B cell (primary cell): Measurements from ENCODE around the gene CRHR2. TPM values are rescaled to one million over a fixed set of nuclear protein-coding genes. Genes with fewer than 3 reads are reported as not detected.

Experiments
- ATAC-seq: fragments of 200-7000 bp; cut with Tn5 transposase; one replicate; pipeline ENCODE4 v1.10.0; 2021; ENCODE audit warnings: low read depth, mild to moderate bottlenecking, moderate number of reproducible peaks, moderate library complexity
- CTCF ChIA-PET: fragments of 350-600 bp; sonication (Branson Sonifier 250); formaldehyde crosslinking; loops from one replicate; lab custom pipeline; 2021; ENCODE audit warnings: antibody characterized with exemption, inconsistent platforms; lab: Charles Lee
- POLR2A ChIA-PET: fragments of 350-600 bp; sonication (Branson Sonifier 250); formaldehyde crosslinking; loops from one replicate; lab custom pipeline; 2021; ENCODE audit warnings: antibody characterized with exemption; lab: Charles Lee
- DNase-seq: peaks from one replicate; pipeline ENCODE4 v3.0.0; 2013
- H2AFZ ChIP-seq: 2 replicates; pipeline ENCODE4 v1.6.1; 2012; ENCODE audit warnings: mild to moderate bottlenecking, low read depth, low read length; ENCODE audit not compliant: insufficient read depth, poor library complexity, severe bottlenecking
- H3K27ac ChIP-seq, 2 donors: 1 replicate in 1 of 2; 2 replicates in 1 of 2; pipeline ENCODE4 v1.5.1; 2012 to 2013; ENCODE audit warnings: low read length in 2 of 2, mild to moderate bottlenecking in 2 of 2, moderate library complexity in 1 of 2
- H3K27me3 ChIP-seq, 4 experiments: fragments of 200-600 bp in 1 of 4; sonication (generic) in 1 of 4; replicated peaks in 1 of 4; 1 replicate in 2 of 4; 2 replicates in 2 of 4; pipeline versions ENCODE4 v1.6.1 to v1.7.0; 2013 to 2016; ENCODE audit warnings: low read length in 3 of 4, mild to moderate bottlenecking in 2 of 4, mixed read lengths in 1 of 4, moderate library complexity in 1 of 4; ENCODE audit not compliant: insufficient read depth in 4 of 4, control insufficient read depth in 3 of 4; ENCODE audit errors: control extremely low read depth in 1 of 4
- H3K36me3 ChIP-seq, 2 experiments: replicated peaks in 1 of 2; 1 replicate in 1 of 2; 2 replicates in 1 of 2; pipeline versions ENCODE4 v1.6.1 to v1.7.1; 2013; ENCODE audit warnings: low read length in 1 of 2; ENCODE audit not compliant: insufficient read depth in 2 of 2, control insufficient read depth in 1 of 2; ENCODE audit errors: control extremely low read depth in 1 of 2, extremely low read depth in 1 of 2
- H3K4me1 ChIP-seq, 2 donors: fragments of 200-600 bp in 1 of 2; sonication (generic) in 1 of 2; 1 replicate in 1 of 2; 2 replicates in 1 of 2; pipeline versions ENCODE4 v1.5.1 to v1.6.1; 2013 to 2017; ENCODE audit warnings: low read length in 2 of 2; ENCODE audit not compliant: control insufficient read depth in 2 of 2, insufficient read depth in 2 of 2
- H3K4me2 ChIP-seq: replicated peaks from 2 replicates; pipeline ENCODE3; 2012; ENCODE audit warnings: mild to moderate bottlenecking, low read depth, low read length; ENCODE audit not compliant: poor library complexity, severe bottlenecking
- H3K4me3 ChIP-seq, 5 experiments: fragments of 200-600 bp in 1 of 5; sonication (generic) in 1 of 5; 1 replicate in 3 of 5; 2 replicates in 2 of 5; pipeline versions ENCODE4 v1.5.1 to v1.7.0; 2011 to 2016; ENCODE audit warnings: low read length in 4 of 5, mild to moderate bottlenecking in 4 of 5, low read depth in 2 of 5, control low read depth in 1 of 5, moderate library complexity in 1 of 5; ENCODE audit not compliant: insufficient read depth in 1 of 5; ENCODE audit errors: control extremely low read depth in 1 of 5, extremely low read depth in 1 of 5
- H3K79me2 ChIP-seq: fragments of 200-600 bp; sonication (generic); one replicate; pipeline ENCODE4 v1.6.0; 2016; ENCODE audit warnings: low read length; ENCODE audit not compliant: control insufficient read depth, insufficient read depth
- H3K9ac ChIP-seq: fragments of 200-600 bp; sonication (generic); 2 replicates; pipeline ENCODE4 v1.6.1; 2017; ENCODE audit warnings: mild to moderate bottlenecking, low read length, moderate library complexity
- H3K9me3 ChIP-seq, 3 donors: one replicate each; pipeline versions ENCODE4 v1.6.1 to v1.7.1; 2013; ENCODE audit warnings: low read length in 2 of 3; ENCODE audit not compliant: control insufficient read depth in 2 of 3, insufficient read depth in 1 of 3; ENCODE audit errors: control extremely low read depth in 1 of 3
- H4K20me1 ChIP-seq: 2 replicates; pipeline ENCODE4 v1.6.0; 2012; ENCODE audit warnings: mild to moderate bottlenecking, low read length; ENCODE audit not compliant: insufficient read depth, control insufficient read depth, poor library complexity, severe bottlenecking
- H3K27ac Mint-ChIP-seq: one replicate; pipeline ENCODE4 v1.8.0; 2021; ENCODE audit warnings: mixed read lengths
- H3K27me3 Mint-ChIP-seq: one replicate; pipeline ENCODE4 v1.8.0; 2021; ENCODE audit warnings: mixed read lengths
- H3K4me1 Mint-ChIP-seq: one replicate; pipeline ENCODE4 v1.8.0; 2021; ENCODE audit warnings: mixed read lengths
- H3K4me3 Mint-ChIP-seq: one replicate; pipeline ENCODE4 v1.8.0; 2021; ENCODE audit warnings: mixed read lengths
- H3K9me3 Mint-ChIP-seq: one replicate; pipeline ENCODE4 v1.8.0; 2022; ENCODE audit warnings: mixed read lengths; ENCODE audit not compliant: insufficient read depth
- CTCF ChIP-seq: fragments of 200-600 bp; IDR thresholded peaks from one replicate; pipeline ENCODE4 v1.8.0; 2022; ENCODE audit warnings: antibody characterized with exemption, mild to moderate bottlenecking
- EZH2 ChIP-seq: IDR thresholded peaks from 2 replicates; pipeline ENCODE4 v1.6.1; 2012; ENCODE audit warnings: borderline replicate concordance, low read depth, mild to moderate bottlenecking, moderate library complexity, low read length; ENCODE audit not compliant: insufficient read depth, poor library complexity, severe bottlenecking
- WGBS: methylation state at CpG from one replicate; pipeline ENCODE4 v1.1.5; 2013; ENCODE audit warnings: missing lambda C conversion rate; ENCODE audit not compliant: insufficient coverage; 5-methylcytosine and 5-hydroxymethylcytosine counted together
- intact Hi-C: fragments of 100-400 bp; cut with micrococcal nuclease; formaldehyde crosslinking; loops from one replicate; pipeline ENCODE4 v1.10.0; 2022
- polyA plus RNA-seq: library from polyadenylated mRNA; depleted of rRNA; stranded (reverse); fragments of >200 nt; gene quantifications from 2 replicates; pipeline ENCODE4 v1.2.3, GENCODE V29; 2012
- total RNA-seq, 2 donors: library from RNA; stranded (reverse); fragments of 120-200 nt in 1 of 2; gene quantifications; 1 replicate in 1 of 2; 2 replicates in 1 of 2; pipeline versions ENCODE4 v1.2.3 to v1.2.4, GENCODE V29; 2013 to 2022

Gene CRHR2
- total and polyA plus RNA-seq, 2 donors (not counting 1 experiment from before 2014, with no cell fraction given) = not detected

DNA sequence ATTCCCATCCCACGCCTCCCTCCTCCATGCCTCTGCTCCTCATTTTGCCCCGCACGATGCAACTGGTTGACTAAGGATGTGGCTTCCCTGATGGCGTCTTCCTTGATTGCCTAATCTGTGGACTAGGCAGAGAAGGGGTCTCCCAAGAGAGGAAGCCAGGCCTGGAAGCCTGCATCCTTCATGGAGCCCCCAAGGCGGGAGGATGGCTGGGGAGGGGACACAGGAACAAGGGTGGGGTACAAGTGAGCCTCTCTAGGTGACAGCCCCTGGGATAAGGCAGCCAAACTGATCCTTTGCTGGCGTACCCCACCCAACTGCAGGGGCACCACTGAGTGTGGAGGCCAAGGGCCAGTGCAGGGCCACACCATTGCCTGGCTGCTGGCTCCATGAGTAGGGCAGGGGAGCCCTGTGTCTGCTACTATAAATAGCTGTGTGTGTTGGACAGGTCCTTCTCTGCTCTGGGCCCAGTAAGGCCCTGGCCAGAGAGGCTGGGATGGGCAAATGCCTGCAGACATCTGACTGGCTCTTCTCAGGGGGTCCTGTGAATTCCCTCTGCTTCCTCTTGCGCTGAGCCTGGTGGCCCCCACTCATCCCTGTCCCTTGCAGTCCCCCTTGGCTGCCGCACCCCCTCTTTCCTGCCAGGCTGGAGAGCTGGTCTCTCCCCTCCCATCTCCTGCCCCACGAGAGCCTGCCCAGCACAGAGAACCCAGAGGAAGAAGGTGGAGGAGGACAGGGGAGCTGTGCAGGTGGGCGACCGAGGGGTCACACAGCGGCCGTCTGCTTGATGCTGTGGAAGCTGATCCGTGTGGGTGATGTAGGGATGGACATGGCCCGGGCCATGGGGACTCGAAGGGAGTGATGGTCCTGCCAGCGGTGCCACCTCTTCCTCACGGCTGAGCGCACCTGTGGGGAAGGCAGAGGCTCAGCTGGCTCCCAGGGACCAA is 29.3 kb downstream of the CRHR2 start:
- POLR2A ChIA-PET = no interaction called here
- WGBS = 93% methylated on average over 16 of the region's 19 CpGs
- no peak overlapping the region for H3K4me3 Mint-ChIP-seq

More for the DNA sequence above, 29.3 kb downstream of the CRHR2 start:
- Histone ChIP-seq H3K4me2 (no peak overlapping the region), H3K36me3 (no peaks in the 10 kb centered on the region), H3K27ac (no peak overlapping the region), H3K4me1 (no peaks in the 10 kb centered on the region), H3K79me2 (no peaks in the 10 kb centered on the region), H3K9me3 (no peaks in the 10 kb centered on the region), H3K4me3 (no peak overlapping the region), H2AFZ (no peak overlapping the region), H3K9ac (no peak overlapping the region), H3K27me3 (no peaks in the 10 kb centered on the region), H4K20me1 (no peaks in the 10 kb centered on the region)
- no peak for ATAC-seq
- DNase-seq = no peak
- intact Hi-C loops = no loop called here
- CTCF ChIA-PET = no interaction called here
- Mint-ChIP-seq H3K27ac (no peak overlapping the region), H3K27me3 (no peaks in the 10 kb centered on the region), H3K4me1 (no peaks in the 10 kb centered on the region), H3K9me3 (no peaks in the 10 kb centered on the region)
- TF ChIP-seq CTCF (no peak), EZH2 (no peak)
